Keratinocyte (primary cell): ENCODE results near the gene MFSD11. TPM values are rescaled to one million over a fixed set of nuclear protein-coding genes. Genes with fewer than 3 reads are reported as not detected.
"Not testable (repeated sequence)": the region's sequence is repeated elsewhere in the genome, so short reads cannot be mapped to it uniquely, and the experiment has no call there.

ENCODE experiments used
- DNase-seq: peaks from one replicate; pipeline ENCODE4 v3.0.0-alpha.2; 2011; ENCODE audit warnings: low read depth, missing footprints, low spot score
- FAIRE-seq: peaks from 2 replicates; lab custom pipeline; 2011; peaks lifted over from hg19 to GRCh38; lab: Jason Lieb, UNC
- H2AFZ ChIP-seq: 2 replicates; pipeline ENCODE4 v1.6.0; 2012; ENCODE audit warnings: low read length, control low read depth, inconsistent platforms; ENCODE audit not compliant: control insufficient read depth
- H3K27ac ChIP-seq: 2 replicates; pipeline ENCODE4 v1.5.1; 2011; ENCODE audit warnings: low read length; ENCODE audit not compliant: control insufficient read depth, insufficient read depth
- H3K27me3 ChIP-seq: 3 replicates; pipeline ENCODE4 v1.6.0; 2011; ENCODE audit warnings: low read length; ENCODE audit not compliant: control insufficient read depth, insufficient read depth; ENCODE audit errors: extremely low read depth
- H3K36me3 ChIP-seq, 2 experiments: 2 replicates in 1 of 2; 3 replicates in 1 of 2; pipeline ENCODE4 v1.5.1; 2011; ENCODE audit warnings: low read length in 2 of 2, mild to moderate bottlenecking in 1 of 2; ENCODE audit not compliant: control insufficient read depth in 2 of 2, insufficient read depth in 2 of 2; ENCODE audit errors: extremely low read depth in 1 of 2
- H3K4me1 ChIP-seq: 3 replicates; pipeline ENCODE4 v1.5.1; 2011; ENCODE audit warnings: low read length; ENCODE audit not compliant: control insufficient read depth, insufficient read depth; ENCODE audit errors: extremely low read depth
- H3K4me2 ChIP-seq: 3 replicates; pipeline ENCODE4 v1.6.0; 2011; ENCODE audit warnings: low read depth, low read length; ENCODE audit not compliant: control insufficient read depth, insufficient read depth; ENCODE audit errors: extremely low read depth
- H3K4me3 ChIP-seq, 3 experiments: fragments of 200-600 bp in 1 of 3; sonication (generic) in 1 of 3; 2 replicates in 2 of 3; 3 replicates in 1 of 3; pipeline ENCODE4 v1.5.1; 2011 to 2016; ENCODE audit warnings: low read length in 3 of 3, mild to moderate bottlenecking in 3 of 3, control low read depth in 2 of 3, inconsistent platforms in 1 of 3, low read depth in 1 of 3, mixed read lengths in 1 of 3, mixed run types in 1 of 3, moderate library complexity in 1 of 3; ENCODE audit not compliant: control insufficient read depth in 2 of 3, insufficient read depth in 2 of 3; ENCODE audit errors: extremely low read depth in 1 of 3
- H3K79me2 ChIP-seq: 2 replicates; pipeline ENCODE4 v1.6.0; 2012; ENCODE audit warnings: low read length; ENCODE audit not compliant: control insufficient read depth, insufficient read depth
- H3K9ac ChIP-seq: 3 replicates; pipeline ENCODE4 v1.6.0; 2011; ENCODE audit warnings: low read length; ENCODE audit not compliant: control insufficient read depth, insufficient read depth; ENCODE audit errors: extremely low read depth
- H3K9me1 ChIP-seq: 3 replicates; pipeline ENCODE4 v1.6.0; 2011; ENCODE audit warnings: low read length; ENCODE audit not compliant: control insufficient read depth, insufficient read depth; ENCODE audit errors: extremely low read depth
- H3K9me3 ChIP-seq: 2 replicates; pipeline ENCODE4 v1.5.1; 2012; ENCODE audit warnings: low read depth, low read length; ENCODE audit not compliant: control insufficient read depth
- H4K20me1 ChIP-seq: 3 replicates; pipeline ENCODE4 v1.6.0; 2011; ENCODE audit warnings: low read length; ENCODE audit not compliant: control insufficient read depth, insufficient read depth; ENCODE audit errors: extremely low read depth
- EZH2 ChIP-seq: IDR thresholded peaks from one replicate; pipeline ENCODE4 v1.6.1; 2012; ENCODE audit warnings: inconsistent platforms, mild to moderate bottlenecking, low read length, moderate library complexity
- dilution Hi-C: fragments of 300-500 bp; cut with MboI; formaldehyde crosslinking; loops from one replicate; pipeline ENCODE4 v1.7.0; 2020; ENCODE audit warnings: low sequenced_read_pairs; ENCODE audit not compliant: extremely low pct_ligation_motif_present
- polyA plus RNA-seq, 5 experiments: library from polyadenylated mRNA; depleted of rRNA in 3 of 5; stranded (reverse) in 3 of 5; stranded (forward) in 1 of 5; unstranded in 1 of 5; fragments of >200 nt; gene quantifications; 1 replicate in 1 of 5; 2 replicates in 3 of 5; 3 replicates in 1 of 5; pipeline versions ENCODE4 v1.2.1 to v1.2.3, GENCODE V29; 2011 to 2012; ENCODE audit warnings: missing spikeins in 2 of 5, low read depth in 1 of 5, low replicate concordance in 1 of 5
- TF ChIP-seq, protein P1 (sequence below), 3 experiments: IDR thresholded peaks in 1 of 3; conservative IDR thresholded peaks in 1 of 3; optimal IDR thresholded peaks in 1 of 3; 2 replicates in 2 of 3; 3 replicates in 1 of 3; pipeline versions ENCODE3 to v1.5.1; 2011; ENCODE audit warnings: low read length in 3 of 3, mild to moderate bottlenecking in 3 of 3, moderate library complexity in 2 of 3, control low read depth in 1 of 3, inconsistent platforms in 1 of 3; ENCODE audit not compliant: insufficient read depth in 2 of 3; ENCODE audit errors: extremely low read depth in 1 of 3

MFSD11 gene
- polyA plus RNA-seq, 1 donor (not counting 4 experiments of a cell fraction or from before 2014, with no cell fraction given): 14.6 TPM

DNA sequence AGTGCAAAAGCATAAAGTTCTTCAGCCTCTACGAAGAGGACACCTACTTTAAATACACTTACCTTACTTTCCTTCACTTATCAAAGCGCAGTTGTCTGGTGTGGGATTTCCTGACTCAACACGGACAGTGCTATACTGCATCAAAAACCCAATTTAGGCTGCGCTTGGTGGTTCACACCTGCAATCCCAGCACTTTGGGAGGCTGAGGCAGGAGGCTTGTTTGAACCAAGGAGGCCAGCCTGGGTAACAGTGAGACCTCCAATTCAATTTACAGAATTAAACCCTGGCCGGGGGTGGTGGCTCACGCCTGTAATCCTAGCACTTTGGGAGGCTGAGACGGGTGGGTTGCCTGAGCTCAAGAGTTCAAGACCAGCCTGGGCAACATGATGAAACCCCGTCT lies 15.6 kb upstream of the MFSD11 start:
- dilution Hi-C loops: no loop called here
- Histone ChIP-seq H3K4me3 (no peak overlapping the region), H3K4me1 (peaks cover 10% of the 10 kb centered on the region), H3K27me3 (no peaks in the 10 kb centered on the region), H3K79me2 (peaks cover 52% of the 10 kb centered on the region), H3K9me1 (no peaks in the 10 kb centered on the region), H3K27ac (no peak overlapping the region), H3K36me3 (peaks cover 41 to 55% of the 10 kb centered on the region in 2 experiments), H2AFZ (no peak overlapping the region), H3K9ac (no peak overlapping the region), H3K4me2 (no peak overlapping the region), H3K9me3 (no peaks in the 10 kb centered on the region), H4K20me1 (peaks cover 2% of the 10 kb centered on the region)
- TF ChIP-seq, protein P1, sequence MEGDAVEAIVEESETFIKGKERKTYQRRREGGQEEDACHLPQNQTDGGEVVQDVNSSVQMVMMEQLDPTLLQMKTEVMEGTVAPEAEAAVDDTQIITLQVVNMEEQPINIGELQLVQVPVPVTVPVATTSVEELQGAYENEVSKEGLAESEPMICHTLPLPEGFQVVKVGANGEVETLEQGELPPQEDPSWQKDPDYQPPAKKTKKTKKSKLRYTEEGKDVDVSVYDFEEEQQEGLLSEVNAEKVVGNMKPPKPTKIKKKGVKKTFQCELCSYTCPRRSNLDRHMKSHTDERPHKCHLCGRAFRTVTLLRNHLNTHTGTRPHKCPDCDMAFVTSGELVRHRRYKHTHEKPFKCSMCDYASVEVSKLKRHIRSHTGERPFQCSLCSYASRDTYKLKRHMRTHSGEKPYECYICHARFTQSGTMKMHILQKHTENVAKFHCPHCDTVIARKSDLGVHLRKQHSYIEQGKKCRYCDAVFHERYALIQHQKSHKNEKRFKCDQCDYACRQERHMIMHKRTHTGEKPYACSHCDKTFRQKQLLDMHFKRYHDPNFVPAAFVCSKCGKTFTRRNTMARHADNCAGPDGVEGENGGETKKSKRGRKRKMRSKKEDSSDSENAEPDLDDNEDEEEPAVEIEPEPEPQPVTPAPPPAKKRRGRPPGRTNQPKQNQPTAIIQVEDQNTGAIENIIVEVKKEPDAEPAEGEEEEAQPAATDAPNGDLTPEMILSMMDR (optimal IDR thresholded peaks at IDR 0.05 in 1 of 3, IDR thresholded peaks at IDR 0.05 in 1 of 3, conservative IDR thresholded peaks at IDR 0.05 in 1 of 3; ENCODE audit: extremely low read depth in 1 of 3, insufficient read depth in 2 of 3, low read length in 3 of 3): no peak
- TF ChIP-seq EZH2: no peak
- FAIRE-seq: no peak
- DNase-seq: no peak

DNA sequence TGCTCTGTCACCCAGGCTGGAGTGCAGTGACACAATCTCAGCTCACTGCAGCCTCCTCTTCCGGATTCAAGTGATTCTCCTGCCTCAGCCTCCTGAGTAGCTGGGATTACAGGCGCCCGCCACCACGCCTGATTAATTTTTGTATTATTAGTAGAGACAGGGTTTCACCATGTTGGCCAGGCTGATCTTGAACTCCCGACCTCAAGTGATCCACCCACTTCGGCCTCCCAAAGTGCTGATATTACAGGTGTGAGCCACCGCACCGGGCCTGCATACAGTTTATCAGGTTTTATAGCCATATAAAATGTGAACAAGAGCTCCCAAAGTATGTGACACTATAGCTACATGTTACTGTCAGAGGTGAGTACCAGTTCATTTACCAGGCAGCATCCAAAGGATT lies 14.9 kb upstream of the MFSD11 start:
- H3K27ac ChIP-seq, FAIRE-seq, H3K9me1 ChIP-seq, H3K4me3 ChIP-seq, H3K9me3 ChIP-seq, H3K9ac ChIP-seq, H3K4me2 ChIP-seq, DNase-seq, H3K27me3 ChIP-seq, H2AFZ ChIP-seq, dilution Hi-C loops, H4K20me1 ChIP-seq: not testable (repeated sequence)
- H3K36me3 ChIP-seq: peaks cover 38 to 55% of the 10 kb centered on the region in 2 experiments
- peaks cover 17% of the 10 kb centered on the region for H3K4me1 ChIP-seq
- H3K79me2 ChIP-seq: peaks cover 59% of the 10 kb centered on the region

DNA sequence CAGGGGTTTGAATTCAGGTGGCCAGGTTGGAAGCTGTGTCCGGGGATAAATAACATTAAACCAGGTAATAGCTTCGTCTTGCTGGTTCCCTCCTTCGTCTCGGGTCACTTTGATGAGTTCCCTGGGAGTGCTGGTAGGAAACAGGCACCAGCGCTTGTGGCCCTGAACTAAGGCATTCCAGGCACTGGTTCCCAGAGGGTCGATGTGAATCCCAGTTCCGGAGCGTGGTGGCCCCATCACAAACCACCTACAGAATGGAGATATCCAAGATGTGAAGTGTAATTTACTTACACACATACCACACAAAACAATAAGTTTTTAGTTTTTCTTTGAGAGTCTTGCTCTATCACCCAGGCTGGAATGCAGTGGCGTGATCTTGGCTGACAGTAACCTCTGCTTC lies 14.1 kb upstream of the MFSD11 start:
- no peak overlapping the region for H3K4me2 ChIP-seq
- TF ChIP-seq, protein P1 (optimal IDR thresholded peaks at IDR 0.05 in 1 of 3, IDR thresholded peaks at IDR 0.05 in 1 of 3, conservative IDR thresholded peaks at IDR 0.05 in 1 of 3; ENCODE audit: extremely low read depth in 1 of 3, insufficient read depth in 2 of 3, low read length in 3 of 3): no peak
- no peak for TF ChIP-seq EZH2
- H4K20me1 ChIP-seq: peaks cover 2% of the 10 kb centered on the region
- no peak for DNase-seq
- H3K9me1 ChIP-seq: peaks cover 3% of the 10 kb centered on the region
- H3K27ac ChIP-seq: no peak overlapping the region
- peaks cover 20% of the 10 kb centered on the region for H3K4me1 ChIP-seq
- peaks cover 62% of the 10 kb centered on the region for H3K79me2 ChIP-seq
- no peak overlapping the region for H2AFZ ChIP-seq
- H3K9me3 ChIP-seq: no peaks in the 10 kb centered on the region
- H3K9ac ChIP-seq: no peak overlapping the region
- peaks cover 31 to 47% of the 10 kb centered on the region in 2 experiments for H3K36me3 ChIP-seq
- no peak overlapping the region for H3K4me3 ChIP-seq
- FAIRE-seq: no peak
- no peaks in the 10 kb centered on the region for H3K27me3 ChIP-seq
- dilution Hi-C loops: no loop called here
